Activated CD4-positive, alpha-beta T cell treated with anti-CD3 and anti-CD28 coated beads for 48 hours (primary cell): ENCODE results near the gene NBEAL2.

Experiments
- DNase-seq: peaks from one replicate; pipeline ENCODE4 v3.0.0-alpha.2; 2020

NBEAL2 gene

DNA sequence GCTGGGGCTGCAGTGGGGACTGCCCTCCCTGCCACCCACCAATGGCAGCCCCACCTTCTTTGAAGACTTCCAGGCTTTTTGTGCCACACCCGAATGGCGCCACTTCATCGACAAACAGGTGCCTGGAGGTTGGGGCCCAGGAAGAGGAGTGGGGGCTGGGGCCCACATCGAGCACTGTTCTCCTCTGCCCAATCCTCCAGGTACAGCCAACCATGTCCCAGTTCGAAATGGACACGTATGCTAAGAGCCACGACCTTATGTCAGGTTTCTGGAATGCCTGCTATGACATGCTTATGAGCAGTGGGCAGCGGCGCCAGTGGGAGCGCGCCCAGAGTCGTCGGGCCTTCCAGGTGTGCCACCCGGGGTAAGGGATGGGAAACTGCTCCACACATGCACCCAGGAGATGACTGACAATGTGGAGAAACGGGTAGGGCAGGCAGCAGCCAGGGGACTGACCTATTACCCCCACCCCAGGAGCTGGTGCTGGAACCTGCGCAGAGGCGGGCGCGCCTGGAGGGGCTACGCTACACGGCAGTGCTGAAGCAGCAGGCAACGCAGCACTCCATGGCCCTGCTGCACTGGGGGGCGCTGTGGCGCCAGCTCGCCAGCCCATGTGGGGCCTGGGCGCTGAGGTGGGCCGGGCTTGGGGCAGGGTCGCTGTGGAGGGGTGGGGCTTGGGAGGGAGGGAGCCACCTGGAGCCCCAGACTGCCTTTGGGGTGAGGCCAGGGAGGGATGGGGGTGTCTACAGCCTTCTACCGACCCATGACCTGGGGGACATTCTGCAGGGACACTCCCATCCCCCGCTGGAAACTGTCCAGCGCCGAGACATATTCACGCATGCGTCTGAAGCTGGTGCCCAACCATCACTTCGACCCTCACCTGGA, 22.9 kb downstream of the NBEAL2 start:
- DNase-seq, result no peak

DNA sequence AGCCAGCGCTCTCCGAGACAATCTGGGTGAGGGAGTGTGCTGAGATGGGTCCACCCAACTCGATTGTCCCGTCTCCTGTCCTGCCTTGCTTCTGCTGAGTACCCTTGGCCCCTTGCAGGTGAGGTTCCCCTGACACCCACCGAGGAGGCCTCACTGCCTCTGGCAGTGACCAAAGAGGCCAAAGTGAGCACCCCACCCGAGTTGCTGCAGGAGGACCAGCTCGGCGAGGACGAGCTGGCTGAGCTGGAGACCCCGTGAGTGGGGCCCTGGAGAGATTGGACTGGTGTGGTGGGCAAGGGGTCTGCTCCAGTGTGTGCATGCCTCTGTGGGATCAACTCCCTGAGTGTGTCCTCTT, 23.6 kb downstream of the NBEAL2 start:
- no peak for DNase-seq

DNA sequence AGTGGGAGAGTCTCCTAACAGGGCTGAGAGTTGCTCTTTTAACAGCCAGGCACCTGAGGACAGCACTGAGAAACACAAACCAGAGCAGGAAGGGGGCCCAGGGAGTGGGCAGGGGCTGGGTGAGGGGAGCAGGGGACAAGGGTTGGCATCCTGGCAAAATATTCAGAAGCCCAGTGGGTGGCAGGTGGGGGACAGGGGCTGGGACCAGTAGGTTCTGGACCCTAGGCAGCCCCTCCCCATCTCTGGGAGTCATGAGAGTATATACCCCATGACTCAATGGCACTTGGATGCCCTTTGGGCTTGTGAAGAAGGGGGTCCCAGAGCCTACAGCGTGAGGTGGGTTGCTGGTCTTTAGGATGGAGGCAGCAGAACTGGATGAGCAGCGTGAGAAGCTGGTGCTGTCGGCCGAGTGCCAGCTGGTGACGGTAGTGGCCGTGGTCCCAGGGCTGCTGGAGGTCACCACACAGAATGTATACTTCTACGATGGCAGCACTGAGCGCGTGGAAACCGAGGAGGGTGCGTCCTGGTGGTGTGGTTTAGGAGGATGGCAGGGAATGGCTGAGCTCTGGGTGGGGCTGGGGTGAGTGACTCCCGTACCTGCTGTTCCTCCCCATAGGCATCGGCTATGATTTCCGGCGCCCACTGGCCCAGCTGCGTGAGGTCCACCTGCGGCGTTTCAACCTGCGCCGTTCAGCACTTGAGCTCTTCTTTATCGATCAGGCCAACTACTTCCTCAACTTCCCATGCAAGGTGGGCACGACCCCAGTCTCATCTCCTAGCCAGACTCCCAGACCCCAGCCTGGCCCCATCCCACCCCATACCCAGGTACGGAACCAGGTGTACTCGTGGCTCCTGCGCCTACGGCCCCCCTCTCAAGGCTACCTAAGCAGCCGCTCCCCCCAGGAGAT, 24.2 kb downstream of the NBEAL2 start:
- no peak for DNase-seq

DNA sequence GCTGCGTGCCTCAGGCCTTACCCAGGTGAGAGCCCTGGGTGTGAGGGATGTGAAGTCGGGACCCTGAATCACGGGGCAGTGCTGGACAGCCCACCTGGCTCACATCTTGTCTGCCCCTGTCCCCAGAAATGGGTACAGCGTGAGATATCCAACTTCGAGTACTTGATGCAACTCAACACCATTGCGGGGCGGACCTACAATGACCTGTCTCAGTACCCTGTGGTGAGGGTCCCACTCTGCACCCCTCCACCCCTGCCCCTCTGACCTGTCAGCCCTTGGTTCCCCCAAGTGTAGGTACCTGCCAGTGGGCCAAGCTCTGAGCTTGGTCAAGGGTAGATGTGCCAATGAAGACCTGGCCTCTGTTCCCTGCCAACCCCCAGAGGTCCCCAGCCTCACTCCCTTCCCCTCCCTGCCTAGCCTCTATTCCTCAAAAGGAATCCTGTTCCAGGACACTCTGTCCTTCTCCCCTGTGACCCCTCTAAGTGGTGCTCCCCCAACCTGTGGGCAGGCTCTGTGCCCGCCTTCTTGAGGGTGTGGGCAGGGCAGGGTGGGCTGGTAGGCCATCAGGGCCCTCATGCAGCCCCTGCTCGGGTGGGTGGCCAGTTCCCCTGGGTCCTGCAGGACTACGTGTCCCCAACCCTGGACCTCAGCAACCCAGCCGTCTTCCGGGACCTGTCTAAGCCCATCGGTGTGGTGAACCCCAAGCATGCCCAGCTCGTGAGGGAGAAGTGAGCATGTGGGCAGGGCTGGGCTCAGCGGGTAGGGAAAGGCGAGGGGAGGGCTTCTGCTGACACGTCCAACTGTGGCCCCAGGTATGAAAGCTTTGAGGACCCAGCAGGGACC, 25.1 kb downstream of the NBEAL2 start:
- no peak for DNase-seq

DNA sequence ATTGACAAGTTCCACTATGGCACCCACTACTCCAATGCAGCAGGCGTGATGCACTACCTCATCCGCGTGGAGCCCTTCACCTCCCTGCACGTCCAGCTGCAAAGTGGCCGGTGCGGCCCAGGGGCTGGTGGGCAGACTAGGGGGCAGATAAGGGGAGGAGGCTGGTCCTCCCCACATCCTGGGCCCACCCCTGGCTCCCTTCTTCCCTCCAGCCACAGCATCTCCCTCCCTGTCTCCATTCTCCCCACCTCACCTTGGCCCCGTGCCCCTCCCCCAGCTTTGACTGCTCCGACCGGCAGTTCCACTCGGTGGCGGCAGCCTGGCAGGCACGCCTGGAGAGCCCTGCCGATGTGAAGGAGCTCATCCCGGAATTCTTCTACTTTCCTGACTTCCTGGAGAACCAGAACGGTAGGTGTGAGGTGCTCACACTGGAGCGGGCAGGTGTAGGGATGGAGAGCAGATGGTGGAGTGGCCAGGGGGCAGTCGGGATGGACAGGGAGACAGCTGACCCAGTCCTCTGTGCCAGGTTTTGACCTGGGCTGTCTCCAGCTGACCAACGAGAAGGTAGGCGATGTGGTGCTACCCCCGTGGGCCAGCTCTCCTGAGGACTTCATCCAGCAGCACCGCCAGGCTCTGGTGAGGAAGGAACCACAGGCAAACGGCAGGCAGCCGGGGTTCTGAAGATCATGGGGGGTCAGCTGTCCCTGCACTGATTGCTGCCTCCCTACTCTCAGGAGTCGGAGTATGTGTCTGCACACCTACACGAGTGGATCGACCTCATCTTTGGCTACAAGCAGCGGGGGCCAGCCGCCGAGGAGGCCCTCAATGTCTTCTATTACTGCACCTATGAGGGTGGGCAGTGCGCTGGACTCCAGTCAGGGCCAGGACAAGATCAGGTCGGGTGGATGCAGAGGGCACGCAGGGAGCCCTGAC, 26.0 kb downstream of the NBEAL2 start:
- DNase-seq, result no peak

DNA sequence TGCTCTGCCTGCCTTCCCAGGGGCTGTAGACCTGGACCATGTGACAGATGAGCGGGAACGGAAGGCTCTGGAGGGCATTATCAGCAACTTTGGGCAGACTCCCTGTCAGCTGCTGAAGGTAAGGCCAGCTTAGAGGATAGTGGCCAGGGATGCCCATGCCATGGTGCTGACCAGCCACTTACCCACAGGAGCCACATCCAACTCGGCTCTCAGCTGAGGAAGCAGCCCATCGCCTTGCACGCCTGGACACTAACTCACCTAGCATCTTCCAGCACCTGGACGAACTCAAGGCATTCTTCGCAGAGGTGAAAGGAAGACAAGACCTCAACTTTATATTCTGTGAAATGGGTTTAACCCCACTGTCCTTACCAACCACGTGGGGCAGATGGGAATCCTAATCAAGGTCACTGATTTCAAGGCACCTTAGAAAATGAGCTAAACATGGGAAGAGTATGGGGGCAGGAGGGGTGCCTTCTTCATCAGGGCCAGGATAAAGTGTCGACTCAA, 26.7 kb downstream of the NBEAL2 start:
- no peak for DNase-seq

DNA sequence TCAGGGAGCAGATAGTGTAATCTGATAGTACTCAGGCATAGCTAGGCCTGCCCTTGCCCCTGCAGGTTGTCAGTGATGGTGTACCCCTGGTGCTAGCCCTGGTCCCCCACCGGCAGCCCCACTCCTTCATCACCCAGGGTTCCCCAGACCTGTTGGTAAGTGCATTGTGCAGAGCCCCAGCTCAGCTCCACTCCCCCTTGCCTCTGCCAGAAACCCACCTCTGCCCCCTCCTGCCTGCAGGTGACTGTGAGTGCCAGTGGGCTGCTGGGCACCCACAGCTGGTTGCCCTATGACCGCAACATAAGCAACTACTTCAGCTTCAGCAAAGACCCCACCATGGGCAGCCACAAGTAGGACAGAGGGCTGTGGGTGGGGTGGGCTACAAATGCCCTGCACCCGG, 27.5 kb downstream of the NBEAL2 start:
- peak; percentile 3 for DNase-seq

DNA sequence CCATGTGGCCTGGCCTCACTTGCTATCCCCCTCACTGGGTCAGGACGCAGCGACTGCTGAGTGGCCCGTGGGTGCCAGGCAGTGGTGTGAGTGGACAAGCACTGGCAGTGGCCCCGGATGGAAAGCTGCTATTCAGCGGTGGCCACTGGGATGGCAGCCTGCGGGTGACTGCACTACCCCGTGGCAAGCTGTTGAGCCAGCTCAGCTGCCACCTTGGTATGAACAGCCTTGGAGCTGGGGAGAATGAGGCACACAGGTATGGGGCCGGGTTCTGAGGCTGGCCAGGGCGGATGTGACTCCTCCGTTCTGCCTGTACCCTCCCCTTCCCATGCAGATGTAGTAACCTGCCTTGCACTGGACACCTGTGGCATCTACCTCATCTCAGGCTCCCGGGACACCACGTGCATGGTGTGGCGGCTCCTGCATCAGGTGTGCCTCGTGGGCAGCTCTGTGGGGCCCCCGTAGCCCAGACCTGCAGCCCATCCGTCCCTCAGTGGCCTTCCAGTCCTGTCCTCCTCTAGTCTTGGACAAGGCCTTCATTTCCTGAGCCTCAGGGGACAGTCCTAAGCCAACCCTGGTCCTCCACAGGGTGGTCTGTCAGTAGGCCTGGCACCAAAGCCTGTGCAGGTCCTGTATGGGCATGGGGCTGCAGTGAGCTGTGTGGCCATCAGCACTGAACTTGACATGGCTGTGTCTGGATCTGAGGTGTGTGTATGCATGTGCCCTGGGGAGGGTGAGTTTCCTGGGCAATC, 28.2 kb downstream of the NBEAL2 start:
- DNase-seq, result no peak

DNA sequence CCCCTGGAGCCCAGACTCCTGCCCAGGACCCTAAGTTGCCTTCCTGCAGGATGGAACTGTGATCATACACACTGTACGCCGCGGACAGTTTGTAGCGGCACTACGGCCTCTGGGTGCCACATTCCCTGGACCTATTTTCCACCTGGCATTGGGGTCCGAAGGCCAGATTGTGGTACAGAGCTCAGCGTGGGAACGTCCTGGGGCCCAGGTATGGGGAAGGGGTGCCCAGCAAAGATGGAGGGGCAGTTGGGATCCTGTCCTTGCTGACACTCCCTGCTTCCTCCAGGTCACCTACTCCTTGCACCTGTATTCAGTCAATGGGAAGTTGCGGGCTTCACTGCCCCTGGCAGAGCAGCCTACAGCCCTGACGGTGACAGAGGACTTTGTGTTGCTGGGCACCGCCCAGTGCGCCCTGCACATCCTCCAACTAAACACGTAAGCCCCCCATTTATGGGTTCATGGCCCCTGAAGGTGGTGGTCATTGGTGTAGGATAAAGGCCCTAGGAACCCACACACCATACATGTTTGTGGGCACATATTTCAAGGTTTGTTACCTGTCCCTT, 28.8 kb downstream of the NBEAL2 start:
- no peak for DNase-seq

DNA sequence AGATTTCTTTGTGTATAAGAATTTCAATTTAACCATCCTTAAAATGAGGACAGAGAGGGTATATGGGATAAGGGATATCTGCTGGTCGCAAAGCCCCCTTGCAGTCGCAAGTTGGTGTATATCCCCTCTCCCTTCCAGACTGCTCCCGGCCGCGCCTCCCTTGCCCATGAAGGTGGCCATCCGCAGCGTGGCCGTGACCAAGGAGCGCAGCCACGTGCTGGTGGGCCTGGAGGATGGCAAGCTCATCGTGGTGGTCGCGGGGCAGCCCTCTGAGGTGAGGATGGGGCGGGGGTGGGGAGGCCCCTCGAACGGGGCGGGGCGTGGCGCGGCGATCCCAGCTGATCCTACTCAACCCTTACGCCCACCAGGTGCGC, 29.4 kb downstream of the NBEAL2 start:
- DNase-seq, result no peak

DNA sequence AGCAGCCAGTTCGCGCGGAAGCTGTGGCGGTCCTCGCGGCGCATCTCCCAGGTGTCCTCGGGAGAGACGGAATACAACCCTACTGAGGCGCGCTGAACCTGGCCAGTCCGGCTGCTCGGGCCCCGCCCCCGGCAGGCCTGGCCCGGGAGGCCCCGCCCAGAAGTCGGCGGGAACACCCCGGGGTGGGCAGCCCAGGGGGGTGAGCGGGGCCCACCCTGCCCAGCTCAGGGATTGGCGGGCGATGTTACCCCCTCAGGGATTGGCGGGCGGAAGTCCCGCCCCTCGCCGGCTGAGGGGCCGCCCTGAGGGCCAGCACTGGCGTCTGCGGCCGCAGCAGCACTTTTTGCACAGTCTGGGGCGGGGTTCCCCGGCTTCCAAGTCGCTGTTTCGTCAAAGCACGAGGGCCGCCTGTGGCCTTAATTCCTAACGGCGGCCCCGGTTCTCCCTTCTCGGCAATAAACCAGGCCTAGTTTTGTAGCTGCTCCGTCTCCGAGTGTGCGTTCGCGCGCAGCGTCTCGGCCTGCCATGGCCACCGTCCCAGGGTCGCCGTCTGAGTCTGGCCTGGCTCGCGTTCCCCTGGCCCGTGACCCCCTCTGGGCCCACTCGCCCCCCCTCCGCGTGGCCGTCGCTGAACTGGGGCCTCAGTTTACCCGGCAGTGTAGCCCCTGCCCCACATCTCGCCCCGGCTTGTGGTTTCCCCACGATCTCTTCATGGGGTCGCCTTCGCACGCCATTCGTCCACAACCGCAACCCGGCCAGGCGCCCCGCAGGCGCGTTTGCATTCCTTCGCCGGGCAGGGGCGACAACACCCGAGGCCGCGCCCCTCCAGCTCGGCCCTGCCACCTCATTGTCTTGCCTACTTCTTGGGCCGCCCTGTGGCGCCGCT, 30.0 kb downstream of the NBEAL2 start:
- peak; percentile 79 for DNase-seq

DNA sequence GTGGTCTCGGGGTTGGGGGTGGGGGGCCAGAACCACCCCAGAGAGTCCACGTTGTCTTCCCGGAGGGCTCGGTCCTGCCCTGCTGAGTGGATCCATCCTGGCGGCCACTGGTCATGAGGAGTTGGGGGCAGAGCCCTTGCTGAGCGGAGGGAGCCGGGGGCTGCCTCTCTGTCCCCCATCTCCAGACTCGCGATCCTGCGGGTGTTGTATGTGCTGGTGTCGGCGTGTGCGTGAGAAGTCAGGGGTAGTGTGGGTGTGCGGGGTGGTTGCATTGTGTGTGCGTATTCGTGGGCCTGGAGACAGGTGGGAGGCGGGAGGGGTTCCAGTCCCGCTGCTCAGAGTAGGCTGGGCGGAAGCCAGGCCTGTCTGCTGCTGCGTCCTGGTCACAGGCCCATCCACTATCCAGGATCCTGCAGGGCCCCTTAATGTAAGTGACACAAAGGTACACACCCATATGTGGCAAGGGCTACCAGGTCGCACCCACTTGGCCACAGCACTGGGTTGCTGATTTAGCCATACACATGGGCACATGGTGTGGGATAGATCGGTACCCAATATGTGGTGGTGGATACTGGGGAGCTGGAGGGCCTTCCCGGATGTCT, 30.7 kb downstream of the NBEAL2 start:
- DNase-seq, result no peak

DNA sequence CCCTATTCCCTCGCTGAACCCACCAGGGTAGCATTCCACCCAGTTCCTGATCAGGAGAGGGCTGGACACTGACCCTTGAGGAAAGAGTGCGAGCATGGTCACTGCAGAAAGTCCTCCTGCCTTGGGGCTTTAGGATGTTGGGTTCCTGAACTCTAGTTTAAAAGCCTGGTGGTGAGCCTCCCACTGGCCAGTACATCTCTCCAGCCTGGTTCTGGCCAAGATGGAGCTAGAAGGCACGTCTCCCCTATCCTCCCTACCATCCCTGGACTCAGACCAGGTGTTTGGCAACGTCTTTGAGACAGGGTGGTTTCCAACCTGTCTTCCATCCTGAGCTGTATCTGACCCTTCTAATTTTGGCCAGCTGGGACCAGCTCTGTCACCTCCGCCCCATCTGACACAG, 31.4 kb downstream of the NBEAL2 start:
- no peak for DNase-seq

DNA sequence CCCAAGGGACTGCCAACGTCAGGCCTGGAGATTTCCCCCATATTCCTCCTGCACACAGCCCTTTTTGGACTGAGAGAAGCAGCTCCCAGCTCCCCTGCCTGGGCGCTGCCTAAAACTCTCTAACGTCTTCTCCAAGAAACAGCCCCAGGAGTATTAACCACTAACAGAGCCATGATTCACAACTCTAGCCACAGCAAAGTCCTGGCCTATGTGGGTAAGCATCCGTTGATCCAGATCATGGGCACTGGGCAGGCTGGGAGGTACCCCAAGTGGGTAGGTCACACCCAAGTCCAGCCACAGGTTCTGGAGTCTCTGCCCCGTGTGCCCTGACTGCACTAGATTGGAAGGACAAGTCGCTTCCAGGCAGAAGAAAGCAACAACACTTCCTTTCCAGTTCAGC, 31.9 kb downstream of the NBEAL2 start:
- no peak for DNase-seq

DNA sequence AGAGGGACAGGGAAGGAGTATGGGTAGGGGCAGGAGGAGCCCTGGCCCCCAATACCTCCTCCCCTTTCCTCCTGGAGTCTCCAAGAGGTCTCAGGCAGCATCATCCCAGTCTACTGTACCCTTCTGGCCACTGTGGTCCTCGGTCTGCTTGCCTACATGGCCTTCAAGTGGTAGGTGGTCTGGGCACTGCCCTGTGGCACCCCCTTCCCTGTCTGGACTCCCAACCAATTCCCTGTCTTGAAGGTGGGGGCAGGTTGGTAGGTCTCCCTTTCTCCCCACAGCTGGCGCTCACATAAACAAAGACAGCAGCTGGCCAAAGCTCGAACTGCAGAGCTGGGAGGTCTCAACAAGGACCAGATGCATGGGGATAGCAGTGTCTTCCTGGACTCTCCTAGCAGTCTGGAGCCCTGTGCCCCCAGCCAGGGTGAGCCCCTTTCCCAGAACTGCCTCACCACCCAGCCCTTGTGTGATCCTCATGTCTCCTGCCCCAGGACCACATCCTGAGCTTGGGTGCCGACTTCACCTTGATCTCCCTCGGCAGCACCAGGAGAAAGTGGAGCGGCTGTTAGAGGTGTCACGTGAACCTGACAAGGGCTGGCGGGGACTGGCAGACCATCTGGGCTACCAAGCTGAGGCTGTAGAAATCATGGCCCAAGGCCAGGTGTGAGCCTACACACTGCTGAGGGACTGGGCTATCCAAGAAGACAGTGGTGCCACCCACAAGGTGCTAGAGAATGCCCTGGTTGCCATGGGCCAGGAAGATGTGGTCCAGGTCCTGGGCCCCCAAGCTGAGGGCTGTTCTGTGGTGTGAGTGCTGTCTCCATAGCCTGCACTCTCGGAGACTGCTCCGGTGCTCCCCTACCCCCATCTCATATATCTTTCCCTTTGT, 33.1 kb downstream of the NBEAL2 start:
- DNase-seq, result no peak

DNA sequence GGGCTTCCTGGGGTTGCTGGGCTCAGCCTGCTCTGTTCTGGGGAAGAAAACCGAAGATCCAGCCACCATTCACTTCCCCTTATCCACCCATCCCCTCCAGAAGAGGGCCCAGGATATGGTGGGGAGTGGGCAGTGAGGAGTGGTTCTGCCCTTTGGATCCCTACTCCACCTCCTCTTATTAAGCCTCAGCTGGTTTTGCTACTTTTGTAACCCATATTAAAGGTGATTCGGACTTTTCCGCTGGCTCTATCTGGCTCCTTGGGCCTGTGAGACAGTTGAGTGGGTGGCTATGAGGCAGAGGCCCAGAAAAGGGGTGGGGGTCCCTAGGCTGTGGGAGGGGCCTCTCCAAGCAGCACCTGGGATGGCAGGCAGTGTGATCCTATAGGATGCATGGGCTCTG, 33.8 kb downstream of the NBEAL2 start:
- no peak for DNase-seq

DNA sequence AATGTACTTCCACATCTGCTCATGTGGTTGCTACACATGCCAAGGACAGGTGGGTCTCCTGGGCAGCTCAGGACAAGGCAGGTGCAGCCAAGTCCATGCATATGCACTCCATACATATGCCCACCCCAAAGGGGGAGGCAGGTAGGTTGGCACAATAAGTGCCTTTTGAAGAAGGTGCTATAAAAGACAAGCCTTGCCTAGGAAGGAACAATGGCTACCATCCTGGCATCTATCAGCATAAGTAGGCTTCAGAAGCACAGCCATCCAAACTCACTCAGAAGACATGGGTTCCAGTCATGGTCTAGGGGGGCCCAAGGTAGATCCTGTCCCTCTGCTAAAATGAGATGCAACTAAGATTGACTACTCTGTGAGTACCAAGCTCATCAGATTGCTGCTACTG, 34.6 kb downstream of the NBEAL2 start:
- no peak for DNase-seq

DNA sequence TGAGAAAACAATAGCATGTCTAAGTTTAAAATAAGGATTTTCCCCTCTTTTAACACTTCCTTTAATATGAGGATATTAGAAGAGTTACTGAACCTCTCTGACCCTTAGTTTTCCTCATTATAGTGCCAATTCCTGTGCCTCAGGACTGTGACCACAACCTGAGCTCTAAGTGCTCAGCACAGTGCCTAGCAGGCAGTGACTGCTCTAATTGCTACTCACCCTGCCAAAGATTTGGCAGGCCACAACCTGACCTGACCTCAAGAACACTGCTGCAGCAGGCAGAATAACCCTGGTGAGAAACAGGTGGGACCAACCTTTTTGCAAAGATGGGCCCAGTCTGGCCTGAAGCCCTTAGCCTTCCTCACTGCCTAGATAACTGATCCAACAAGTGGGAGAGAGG, 35.7 kb downstream of the NBEAL2 start:
- DNase-seq, result no peak
